GM18508 (cell line): ENCODE data around the gene GLE1.

Experiments
- ATAC-seq: cut with Tn5 transposase; IDR thresholded peaks from one replicate; pipeline ENCODE4 v1.9.1; 2021; ENCODE audit warnings: moderate number of reproducible peaks; ENCODE audit not compliant: insufficient read depth, unreplicated experiment

GLE1 gene, protein sequence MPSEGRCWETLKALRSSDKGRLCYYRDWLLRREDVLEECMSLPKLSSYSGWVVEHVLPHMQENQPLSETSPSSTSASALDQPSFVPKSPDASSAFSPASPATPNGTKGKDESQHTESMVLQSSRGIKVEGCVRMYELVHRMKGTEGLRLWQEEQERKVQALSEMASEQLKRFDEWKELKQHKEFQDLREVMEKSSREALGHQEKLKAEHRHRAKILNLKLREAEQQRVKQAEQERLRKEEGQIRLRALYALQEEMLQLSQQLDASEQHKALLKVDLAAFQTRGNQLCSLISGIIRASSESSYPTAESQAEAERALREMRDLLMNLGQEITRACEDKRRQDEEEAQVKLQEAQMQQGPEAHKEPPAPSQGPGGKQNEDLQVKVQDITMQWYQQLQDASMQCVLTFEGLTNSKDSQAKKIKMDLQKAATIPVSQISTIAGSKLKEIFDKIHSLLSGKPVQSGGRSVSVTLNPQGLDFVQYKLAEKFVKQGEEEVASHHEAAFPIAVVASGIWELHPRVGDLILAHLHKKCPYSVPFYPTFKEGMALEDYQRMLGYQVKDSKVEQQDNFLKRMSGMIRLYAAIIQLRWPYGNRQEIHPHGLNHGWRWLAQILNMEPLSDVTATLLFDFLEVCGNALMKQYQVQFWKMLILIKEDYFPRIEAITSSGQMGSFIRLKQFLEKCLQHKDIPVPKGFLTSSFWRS

DNA sequence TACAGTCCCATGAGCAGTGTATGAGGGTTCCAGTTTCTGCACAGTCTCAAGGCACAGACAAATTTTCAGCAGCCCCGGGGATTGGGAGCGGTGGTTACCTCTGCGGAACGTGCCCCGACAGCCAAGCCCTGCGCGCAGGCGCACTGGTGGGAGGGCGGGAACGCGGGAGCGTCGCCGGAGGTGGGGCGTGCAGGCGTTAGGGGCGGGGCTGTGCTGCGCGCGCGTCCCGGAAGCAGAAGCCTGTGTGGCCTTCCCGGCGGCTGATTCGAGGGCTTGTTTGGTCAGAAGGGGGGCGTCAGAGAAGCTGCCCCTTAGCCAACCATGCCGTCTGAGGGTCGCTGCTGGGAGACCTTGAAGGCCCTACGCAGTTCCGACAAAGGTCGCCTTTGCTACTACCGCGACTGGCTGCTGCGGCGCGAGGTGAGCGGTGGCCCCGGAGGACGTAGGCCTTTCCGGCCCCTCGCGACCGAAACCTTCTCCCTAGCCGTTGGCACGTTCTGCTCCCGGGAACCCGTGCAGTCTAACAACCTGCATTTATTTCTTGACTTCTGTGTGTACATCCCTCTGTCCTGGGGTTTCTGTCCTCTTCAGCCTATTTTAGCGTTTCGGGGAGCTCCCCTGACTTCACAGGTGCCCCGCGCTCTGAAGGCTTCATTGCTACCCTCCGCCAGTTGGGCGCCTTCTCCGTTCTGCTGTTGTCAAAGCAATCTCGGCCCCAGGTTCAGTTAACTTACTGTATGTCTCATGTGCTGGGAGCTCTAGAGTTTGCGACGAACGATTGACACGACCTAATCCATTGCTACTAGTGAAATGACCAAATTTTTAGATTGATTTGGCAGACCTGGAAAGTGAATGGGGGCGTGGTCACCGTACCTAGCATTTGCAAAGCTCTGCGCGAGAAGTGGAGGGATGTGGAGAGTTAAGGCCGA lies at the start of gene GLE1:
TSS of gene GLE1 (plus strand) at position 235 of the 929 bp plus-strand sequence. CDS start at position 322, 87 bp downstream.
- peak; percentile 41 for ATAC-seq

DNA sequence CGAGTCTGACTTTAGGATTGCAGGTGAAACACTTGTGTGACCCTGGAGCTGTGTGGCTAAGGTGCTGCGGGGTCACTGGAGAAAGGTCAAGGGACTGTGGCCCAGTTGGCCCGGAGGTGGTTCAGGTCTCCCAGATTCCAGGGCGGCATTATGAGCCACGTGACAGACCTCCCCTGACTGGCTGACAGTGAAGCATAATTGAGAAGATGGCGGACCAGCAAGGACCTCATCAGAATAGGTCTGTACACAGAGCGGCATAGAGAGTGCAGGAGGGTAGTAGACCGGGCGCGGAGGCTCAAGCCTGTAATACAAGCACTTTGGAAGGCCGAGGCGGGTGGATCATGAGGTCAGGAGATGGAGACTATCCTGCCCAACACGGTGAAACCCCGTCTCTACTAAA lies 49.5 kb upstream of the GLE1 start:
- ATAC-seq = no peak

GRCh38 chr9:128455849-128456612 lies 48.5 kb upstream of the GLE1 start, which contains the start of gene ODF2:
ODF2 (plus strand) TSS chr9:128456006; CDS start chr9:128456092, 86 bp downstream.
- ATAC-seq = peak; percentile 50

- peak; percentile 30 for ATAC-seq
Measured at GRCh38 chr9:128456613-128457061, 47.9 kb upstream of the GLE1 start.

DNA sequence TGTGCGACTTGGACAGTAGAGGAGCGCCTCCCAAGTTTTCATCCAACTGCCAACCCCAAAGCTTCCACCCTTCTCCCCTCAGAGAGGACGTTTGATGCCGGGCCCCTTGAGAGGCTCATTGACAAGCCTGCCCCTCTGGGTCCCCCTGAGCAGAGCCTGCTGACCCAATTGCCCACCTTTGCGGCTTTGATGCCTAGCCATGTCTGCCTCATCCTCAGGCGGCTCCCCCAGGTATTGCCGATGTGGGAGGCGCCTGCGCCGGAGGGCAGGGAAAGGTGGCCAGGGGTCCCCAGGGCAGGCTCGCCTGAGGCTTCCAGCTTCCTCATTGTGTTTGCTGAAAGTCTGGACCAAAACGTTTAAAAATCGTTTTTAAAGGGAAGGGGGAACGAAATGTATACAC lies 47.3 kb upstream of the GLE1 start:
- no peak for ATAC-seq

GRCh38 chr9:128459011-128459410 lies 45.5 kb upstream of the GLE1 start:
- no peak for ATAC-seq

DNA sequence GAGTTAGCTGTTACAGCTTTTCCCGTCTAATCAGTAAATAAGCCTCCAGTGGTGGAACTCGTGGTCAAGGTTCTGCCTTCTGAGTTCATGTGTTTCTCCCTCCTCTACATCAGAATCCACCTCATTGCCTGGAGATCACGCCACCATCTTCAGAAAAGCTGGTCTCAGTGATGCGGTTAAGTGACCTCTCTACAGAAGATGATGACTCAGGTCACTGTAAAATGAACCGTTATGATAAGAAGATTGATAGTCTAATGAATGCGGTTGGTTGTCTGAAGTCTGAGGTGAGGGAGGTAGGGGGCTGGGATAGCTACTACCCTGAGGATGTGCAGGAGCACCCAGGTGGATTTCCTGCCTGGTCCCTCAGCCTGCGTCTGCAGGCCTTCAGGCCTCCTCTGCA lies 35.4 kb upstream of the GLE1 start:
- ATAC-seq = no peak

DNA sequence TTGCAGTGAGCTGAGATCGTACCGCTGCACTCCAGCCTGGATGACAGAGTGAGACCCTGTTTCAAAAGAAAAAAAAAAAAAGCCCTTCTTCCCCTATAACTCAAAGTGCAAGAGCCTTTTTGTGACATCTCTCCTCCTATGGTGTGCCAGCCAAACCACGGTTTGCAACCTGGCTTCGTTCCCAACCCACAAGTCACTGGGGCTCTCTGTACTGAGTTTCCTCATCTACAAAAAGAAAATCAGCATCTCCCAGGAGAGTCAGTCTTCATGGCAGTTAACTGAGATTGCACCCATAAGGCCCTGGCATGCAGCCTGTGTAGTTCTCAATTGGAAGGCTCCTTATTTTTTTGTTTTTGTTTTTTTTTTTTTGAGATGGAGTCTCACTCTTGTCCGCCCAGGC lies 34.0 kb upstream of the GLE1 start:
- no peak for ATAC-seq

GRCh38 chr9:128473104-128473503 lies 31.4 kb upstream of the GLE1 start:
- ATAC-seq = no peak

GRCh38 chr9:128475867-128476266 lies 28.7 kb upstream of the GLE1 start:
- ATAC-seq = no peak

DNA sequence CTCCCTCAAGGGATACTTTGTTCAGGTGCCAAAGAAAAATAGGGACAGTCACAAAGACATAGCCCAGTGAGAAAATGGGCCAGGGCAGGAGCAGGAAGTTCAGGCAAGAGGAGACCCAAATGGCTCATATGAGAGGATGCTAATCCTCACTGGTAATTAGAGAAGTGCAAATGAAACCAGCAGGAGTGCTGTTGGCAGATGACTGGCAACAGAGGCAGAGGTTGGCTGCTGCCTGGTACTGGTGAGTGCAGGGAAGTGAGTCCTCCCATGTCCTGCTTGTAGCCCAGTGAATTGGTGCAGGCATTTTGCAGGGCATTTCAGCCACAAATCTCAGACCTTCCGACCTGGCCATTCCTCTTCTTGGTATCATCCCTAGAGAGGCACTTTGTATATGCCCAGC lies 25.3 kb upstream of the GLE1 start:
- no peak for ATAC-seq

DNA sequence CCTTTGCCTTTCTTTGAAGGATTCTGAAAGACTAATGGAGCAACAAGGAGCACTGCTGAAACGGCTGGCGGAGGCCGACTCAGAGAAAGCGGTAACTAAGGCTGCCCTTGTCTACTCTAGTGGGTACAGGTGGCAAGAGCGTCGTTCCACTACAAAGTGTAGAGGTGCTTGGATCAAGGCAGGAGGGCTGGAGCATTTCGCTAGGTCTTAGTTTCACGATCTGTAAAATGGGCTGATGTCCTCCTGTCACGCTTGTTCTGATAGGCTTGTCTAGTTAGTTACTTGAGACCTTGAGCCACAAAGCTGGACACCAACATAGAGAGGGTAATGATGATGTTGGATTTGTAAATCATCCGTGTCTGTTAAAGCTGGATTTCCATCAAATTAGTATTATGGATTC lies 23.0 kb upstream of the GLE1 start:
- ATAC-seq = no peak

DNA sequence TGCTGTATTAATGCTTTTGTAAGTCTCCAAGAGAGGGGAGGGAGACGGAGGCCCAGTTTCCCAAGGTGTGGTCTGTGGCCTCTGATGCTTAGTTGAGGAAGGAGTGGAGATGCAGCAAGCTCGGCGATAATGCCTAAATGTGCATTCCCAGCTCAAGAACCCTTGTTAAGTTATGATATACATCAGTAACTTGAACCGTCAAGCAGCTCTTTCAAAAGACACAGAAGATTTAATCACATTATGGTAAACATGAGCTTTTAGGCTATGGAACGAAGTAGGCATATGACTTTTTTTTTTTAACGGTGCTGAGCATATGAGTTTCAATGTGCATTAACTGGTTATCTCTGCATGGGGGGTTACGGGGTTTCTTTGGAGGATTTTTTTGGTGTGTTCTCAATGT lies 22.3 kb upstream of the GLE1 start:
- no peak for ATAC-seq

- no peak for ATAC-seq
Measured at GRCh38 chr9:128484686-128485413, 19.7 kb upstream of the GLE1 start.

DNA sequence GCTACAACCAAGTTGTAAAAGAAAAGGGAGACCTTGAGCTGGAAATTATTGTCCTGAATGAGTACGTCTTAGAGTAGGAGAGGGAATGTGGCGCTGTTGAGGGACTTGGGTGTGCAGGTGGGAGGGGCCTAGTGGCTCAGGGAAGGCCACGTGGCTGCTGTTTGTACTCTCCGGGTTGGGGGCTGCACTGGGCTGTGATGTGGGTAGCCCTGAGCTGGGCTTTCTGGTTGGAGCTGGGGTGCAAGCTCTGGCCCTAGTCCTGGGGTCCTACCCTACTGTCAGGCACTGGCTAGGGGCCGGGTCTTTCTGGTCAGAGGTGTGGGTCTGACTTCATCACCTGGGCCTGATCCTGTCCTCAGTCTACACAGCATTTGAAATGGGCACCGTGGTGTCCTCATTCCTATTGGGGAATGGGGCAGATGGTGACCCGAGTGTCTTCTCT lies 19.1 kb upstream of the GLE1 start:
- ATAC-seq = no peak

DNA sequence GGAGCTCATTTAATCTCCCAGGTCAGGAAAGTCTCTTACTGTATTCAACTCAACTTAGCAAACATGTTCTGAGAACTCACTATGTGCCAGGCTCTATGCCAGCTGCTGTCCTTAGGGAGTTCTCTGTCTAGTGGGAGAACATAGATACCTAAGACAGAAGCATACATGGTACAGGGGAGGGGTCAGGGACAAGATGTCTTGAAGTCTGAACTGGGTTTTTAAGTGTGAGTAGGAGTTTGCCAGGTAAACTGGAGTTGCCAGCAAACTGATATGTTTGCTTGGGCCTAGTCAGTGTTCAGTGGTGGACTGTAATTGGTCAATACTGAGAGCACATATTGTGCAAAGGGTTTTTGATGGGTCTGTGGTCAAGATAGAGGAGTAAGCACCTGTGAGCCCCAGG lies 18.3 kb upstream of the GLE1 start:
- no peak for ATAC-seq

DNA sequence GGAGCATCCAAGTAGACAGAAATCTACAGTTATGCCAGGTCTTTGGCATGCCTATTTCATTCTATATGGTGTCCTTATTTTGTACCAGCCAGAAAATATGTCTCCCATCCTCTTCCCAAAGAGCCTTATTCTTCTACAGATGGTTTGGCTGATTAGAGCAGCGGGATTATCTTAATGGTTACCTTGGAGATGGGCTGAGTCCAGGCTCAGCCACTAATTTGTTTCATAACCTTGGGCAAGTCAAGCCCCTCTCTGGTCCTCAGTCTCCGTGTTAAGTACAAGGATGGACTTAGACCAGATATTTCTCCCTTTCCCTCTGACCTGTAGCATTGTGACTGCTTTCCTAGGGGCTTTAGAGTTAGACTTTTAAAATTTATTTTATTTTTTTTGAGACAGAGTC lies 11.1 kb upstream of the GLE1 start:
- no peak for ATAC-seq

GRCh38 chr9:128494108-128494745 lies 10.3 kb upstream of the GLE1 start:
- no peak for ATAC-seq

DNA sequence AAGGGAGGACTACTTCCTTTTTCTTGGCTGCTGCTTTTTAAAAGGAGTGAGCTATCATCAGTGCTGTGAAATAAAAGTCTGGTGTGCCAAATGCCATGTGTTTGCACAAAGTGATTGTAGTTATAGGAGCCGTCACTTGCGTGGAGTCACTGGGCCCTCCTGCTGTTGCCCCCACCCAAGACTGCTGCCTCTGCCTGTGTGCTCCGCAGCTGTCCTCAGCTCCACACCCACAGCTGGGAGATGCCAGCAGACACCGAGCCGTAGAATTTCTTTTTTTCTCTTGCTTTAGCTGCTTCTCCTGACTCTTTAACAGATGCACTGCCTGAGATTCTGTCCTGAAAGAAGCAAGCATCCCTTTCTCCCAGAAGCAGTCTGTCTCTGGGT lies 9.8 kb upstream of the GLE1 start:
- no peak for ATAC-seq
